IMR-90 (cell line): ENCODE measurements around the gene ARFGEF3. TPM values are rescaled to one million over a fixed set of nuclear protein-coding genes. Genes with fewer than 3 reads are reported as not detected.

ENCODE experiments used
- ATAC-seq: fragments of 200-7000 bp; cut with Tn5 transposase; 2 replicates; pipeline ENCODE4 v1.9.1; 2020; ENCODE audit warnings: low read depth, mild to moderate bottlenecking, moderate library complexity
- BruUV-seq: library from RNA; stranded (reverse); fragments of 400-500 nt; replicated peaks from 2 replicates; lab custom pipeline; 2021; lab: Mats Ljungman, UMichigan
- CTCF ChIA-PET: fragments of 300-600 bp; formaldehyde crosslinking; extraction: SDS; loops from one replicate; lab custom pipeline; 2021; ENCODE audit warnings: antibody characterized with exemption; lab: Yijun Ruan, JAX
- POLR2A ChIA-PET: fragments of 300-600 bp; sonication (Branson Sonifier 250); formaldehyde crosslinking; loops from one replicate; lab custom pipeline; 2022; ENCODE audit warnings: antibody characterized with exemption; ENCODE audit not compliant: unreplicated experiment; lab: Charles Lee
- DNase-seq: peaks from one replicate; pipeline ENCODE4 v3.0.0; 2013
- H2AFZ ChIP-seq: replicated peaks from 2 replicates; pipeline ENCODE3; 2013; ENCODE audit warnings: low read length, mild to moderate bottlenecking; ENCODE audit not compliant: poor library complexity
- H2AK5ac ChIP-seq: 2 replicates; pipeline ENCODE4 v1.6.1; 2013; ENCODE audit warnings: low read depth, low read length, inconsistent platforms
- H2AK9ac ChIP-seq: replicated peaks from 2 replicates; pipeline ENCODE3; 2013; ENCODE audit warnings: mild to moderate bottlenecking, low read depth, low read length, moderate library complexity; ENCODE audit not compliant: poor library complexity
- H2BK120ac ChIP-seq: 2 replicates; pipeline ENCODE4 v1.6.1; 2013; ENCODE audit warnings: low read depth, low read length, inconsistent platforms
- H2BK15ac ChIP-seq: 3 replicates; pipeline ENCODE4 v1.6.1; 2013; ENCODE audit warnings: low read depth, low read length, inconsistent platforms
- H2BK20ac ChIP-seq: 2 replicates; pipeline ENCODE4 v1.6.1; 2013; ENCODE audit warnings: low read depth, mild to moderate bottlenecking, inconsistent platforms, low read length, moderate library complexity
- H2BK5ac ChIP-seq: 2 replicates; pipeline ENCODE4 v1.6.1; 2013; ENCODE audit warnings: mild to moderate bottlenecking, low read depth, low read length, inconsistent platforms; ENCODE audit not compliant: poor library complexity, severe bottlenecking
- H3K14ac ChIP-seq: replicated peaks from 2 replicates; pipeline ENCODE4 v1.6.1; 2013; ENCODE audit warnings: low read depth, low read length, inconsistent platforms
- H3K18ac ChIP-seq: 2 replicates; pipeline ENCODE4 v1.6.1; 2013; ENCODE audit warnings: low read depth, low read length, control low read depth
- H3K23ac ChIP-seq: 2 replicates; pipeline ENCODE4 v1.6.1; 2013; ENCODE audit warnings: low read depth, low read length, inconsistent platforms
- H3K27ac ChIP-seq: 2 replicates; pipeline ENCODE4 v1.5.1; 2013; ENCODE audit warnings: mild to moderate bottlenecking, control low read depth, low read length; ENCODE audit not compliant: insufficient read depth
- H3K27me3 ChIP-seq: 2 replicates; pipeline ENCODE4 v1.6.1; 2013; ENCODE audit warnings: low read length; ENCODE audit not compliant: control insufficient read depth, insufficient read depth
- H3K36me3 ChIP-seq: 2 replicates; pipeline ENCODE4 v1.6.1; 2013; ENCODE audit warnings: low read length, mixed read lengths; ENCODE audit not compliant: control insufficient read depth, insufficient read depth
- H3K4ac ChIP-seq: 2 replicates; pipeline ENCODE4 v1.6.1; 2013; ENCODE audit warnings: low read depth, low read length, inconsistent platforms
- H3K4me1 ChIP-seq: 2 replicates; pipeline ENCODE4 v1.6.1; 2013; ENCODE audit warnings: low read length, mixed read lengths; ENCODE audit not compliant: control insufficient read depth, insufficient read depth
- H3K4me2 ChIP-seq: 2 replicates; pipeline ENCODE4 v1.6.1; 2013; ENCODE audit warnings: low read depth, mild to moderate bottlenecking, control low read depth, low read length, moderate library complexity
- H3K4me3 ChIP-seq: 2 replicates; pipeline ENCODE4 v1.5.1; 2013; ENCODE audit warnings: low read depth, mild to moderate bottlenecking, control low read depth, low read length, moderate library complexity; ENCODE audit not compliant: insufficient read depth
- H3K56ac ChIP-seq: 2 replicates; pipeline ENCODE4 v1.6.1; 2013; ENCODE audit warnings: low read length, inconsistent platforms; ENCODE audit not compliant: insufficient read depth; ENCODE audit errors: extremely low read depth
- H3K79me1 ChIP-seq, 2 experiments: 2 replicates each; pipeline ENCODE4 v1.6.1; 2013; ENCODE audit warnings: low read length in 2 of 2, inconsistent platforms in 1 of 2, low read depth in 1 of 2
- H3K9ac ChIP-seq: 2 replicates; pipeline ENCODE4 v1.6.1; 2013; ENCODE audit warnings: low read depth, low read length, control low read depth
- H3K9me1 ChIP-seq: 2 replicates; pipeline ENCODE4 v1.6.1; 2013; ENCODE audit warnings: low read length, inconsistent platforms; ENCODE audit not compliant: insufficient read depth
- H3K9me3 ChIP-seq: 2 replicates; pipeline ENCODE4 v1.6.1; 2013; ENCODE audit warnings: low read length; ENCODE audit not compliant: control insufficient read depth, insufficient read depth
- H4K20me1 ChIP-seq: 2 replicates; pipeline ENCODE4 v1.6.1; 2013; ENCODE audit warnings: low read length, inconsistent platforms; ENCODE audit not compliant: insufficient read depth
- H4K5ac ChIP-seq: 2 replicates; pipeline ENCODE4 v1.6.1; 2013; ENCODE audit warnings: mild to moderate bottlenecking, low read depth, low read length, control low read depth
- H4K8ac ChIP-seq, 2 experiments: 2 replicates each; pipeline ENCODE4 v1.6.1; 2013; ENCODE audit warnings: low read depth in 2 of 2, low read length in 2 of 2, control low read depth in 1 of 2, inconsistent platforms in 1 of 2
- H4K91ac ChIP-seq: 2 replicates; pipeline ENCODE4 v1.6.1; 2013; ENCODE audit warnings: low read depth, low read length, inconsistent platforms; ENCODE audit not compliant: insufficient read depth
- BHLHE40 ChIP-seq: fragments of 150-350 bp; IDR thresholded peaks from 2 replicates; pipeline ENCODE4 v1.6.1; 2016; ENCODE audit warnings: mild to moderate bottlenecking, low read depth, low read length
- CEBPB ChIP-seq: IDR thresholded peaks from 2 replicates; pipeline ENCODE4 v1.6.1; 2012; ENCODE audit warnings: low read depth, low read length, improper control_type of control experiment
- CHD1 ChIP-seq: IDR thresholded peaks from 2 replicates; pipeline ENCODE4 v1.6.1; 2012; ENCODE audit warnings: low read depth, low read length, improper control_type of control experiment
- CTCF ChIP-seq: conservative IDR thresholded peaks from 2 replicates; pipeline ENCODE4 v1.5.1; 2012; ENCODE audit warnings: mild to moderate bottlenecking, low read depth, low read length, improper control_type of control experiment
- ELK1 ChIP-seq: fragments of 150-350 bp; IDR thresholded peaks from 2 replicates; pipeline ENCODE4 v1.6.1; 2016; ENCODE audit warnings: low read depth, mild to moderate bottlenecking, low read length, moderate library complexity, borderline replicate concordance
- FOS ChIP-seq: fragments of 150-350 bp; IDR thresholded peaks from 2 replicates; pipeline ENCODE4 v1.6.1; 2016; ENCODE audit warnings: low read depth, low read length
- MAFK ChIP-seq: IDR thresholded peaks from 2 replicates; pipeline ENCODE4 v1.6.1; 2012; ENCODE audit warnings: low read depth, low read length, improper control_type of control experiment
- MAZ ChIP-seq: IDR thresholded peaks from 2 replicates; pipeline ENCODE4 v1.6.1; 2012; ENCODE audit warnings: low read depth, mild to moderate bottlenecking, low read length, improper control_type of control experiment, moderate library complexity, borderline replicate concordance
- MXI1 ChIP-seq: IDR thresholded peaks from 2 replicates; pipeline ENCODE4 v1.6.1; 2012; ENCODE audit warnings: low read depth, mild to moderate bottlenecking, low read length, moderate library complexity, borderline replicate concordance
- NFE2L2 ChIP-seq: fragments of 150-350 bp; IDR thresholded peaks from 2 replicates; pipeline ENCODE4 v1.6.1; 2016; ENCODE audit warnings: low read depth, mild to moderate bottlenecking, low read length
- POLR2A ChIP-seq: IDR thresholded peaks from 2 replicates; pipeline ENCODE4 v1.6.1; 2012; ENCODE audit warnings: mild to moderate bottlenecking, low read depth, low read length
- RAD21 ChIP-seq: IDR thresholded peaks from 2 replicates; pipeline ENCODE4 v1.6.1; 2012; ENCODE audit warnings: low read length, improper control_type of control experiment
- RCOR1 ChIP-seq: IDR thresholded peaks from 2 replicates; pipeline ENCODE4 v1.6.1; 2012; ENCODE audit warnings: mild to moderate bottlenecking, low read length, improper control_type of control experiment; ENCODE audit not compliant: insufficient replicate concordance
- RFX5 ChIP-seq: IDR thresholded peaks from 2 replicates; pipeline ENCODE4 v1.8.0; 2012; ENCODE audit warnings: low read depth, mild to moderate bottlenecking, low read length, moderate library complexity
- SMC3 ChIP-seq: fragments of 150-350 bp; IDR thresholded peaks from 2 replicates; pipeline ENCODE4 v1.6.1; 2016; ENCODE audit warnings: low read depth, mild to moderate bottlenecking, antibody characterized with exemption, low read length, moderate library complexity
- USF2 ChIP-seq: fragments of 150-350 bp; IDR thresholded peaks from 2 replicates; pipeline ENCODE4 v1.6.1; 2017; ENCODE audit warnings: mild to moderate bottlenecking, antibody characterized with exemption, low read length, low read depth
- WGBS, 2 experiments: methylation state at CpG; one replicate each; pipeline versions ENCODE4 v1.1.5 to v1.1.7; 2013; ENCODE audit warnings: missing lambda C conversion rate in 2 of 2; ENCODE audit not compliant: insufficient read length in 1 of 2; ENCODE audit errors: extremely low coverage in 2 of 2; 5-methylcytosine and 5-hydroxymethylcytosine counted together
- dilution Hi-C: fragments of 300-500 bp; cut with HindIII; formaldehyde crosslinking; loops from one replicate; pipeline ENCODE4 v1.14.3; 2018; ENCODE audit warnings: low sequenced_read_pairs; ENCODE audit not compliant: unreplicated experiment
- in situ Hi-C: fragments of 300-500 bp; cut with MboI; formaldehyde crosslinking; loops from 3 replicates; pipeline ENCODE4 v1.14.3; 2019; ENCODE audit warnings: low sequenced_read_pairs, inconsistent platforms, mixed read lengths
- intact Hi-C: fragments of 100-400 bp; cut with micrococcal nuclease; formaldehyde crosslinking; loops from 2 replicates; pipeline ENCODE4 v1.10.0; 2022
- polyA plus RNA-seq, 3 experiments: library from polyadenylated mRNA; depleted of rRNA; stranded (reverse); fragments of >200 nt; gene quantifications; 2 replicates each; pipeline ENCODE4 v1.2.3, GENCODE V29; 2012; ENCODE audit warnings: low replicate concordance in 1 of 3
- total RNA-seq: library from RNA; depleted of rRNA; stranded (reverse); fragments of >200 nt; gene quantifications from 2 replicates; pipeline ENCODE4 v1.2.3, GENCODE V29; 2012

The ARFGEF3 gene
- total and polyA plus RNA-seq, 2 of the 4 experiments (the other 2 are of a cell fraction): under 0.01 to 0.02 TPM

DNA sequence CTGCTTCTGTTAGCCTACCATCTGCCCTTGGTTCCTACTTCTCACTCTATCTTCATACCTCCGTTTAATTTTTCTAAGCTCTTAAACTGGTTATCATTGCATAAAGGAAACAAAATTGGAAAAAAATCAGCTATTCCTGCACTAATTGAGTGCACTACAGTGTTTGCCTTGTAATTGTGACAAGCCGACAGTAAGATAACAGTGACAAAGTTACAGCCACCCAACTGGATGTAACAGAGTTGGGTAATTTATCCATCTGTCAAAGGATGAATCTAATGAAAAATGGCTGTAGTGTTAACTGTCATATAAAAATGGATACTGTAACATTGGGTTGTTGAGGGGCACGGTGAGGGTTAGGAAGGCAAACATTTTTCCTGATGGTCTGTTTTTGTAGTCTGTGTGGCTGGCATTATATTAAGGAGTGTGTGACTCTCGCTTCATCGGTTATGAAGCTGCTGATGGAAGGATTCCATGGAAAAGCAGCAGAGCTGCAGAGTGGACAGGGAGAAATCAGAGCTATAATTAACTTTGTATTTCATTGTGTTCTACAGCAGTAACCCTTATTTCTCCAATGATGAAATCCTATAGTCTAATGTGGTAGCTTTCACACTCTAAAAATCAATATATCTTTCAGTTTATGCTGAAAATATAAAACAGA is 43.8 kb downstream of the ARFGEF3 start:
- H3K4ac ChIP-seq: no peak overlapping the region
- intact Hi-C loops: no loop called here
- no peak for TF ChIP-seq FOS
- no peak for TF ChIP-seq BHLHE40
- TF ChIP-seq RAD21: no peak
- TF ChIP-seq USF2: no peak
- no peak for TF ChIP-seq CEBPB
- no peak for TF ChIP-seq CTCF
- TF ChIP-seq SMC3: no peak
- TF ChIP-seq MAZ: no peak
- no peak for TF ChIP-seq CHD1
- no peak for TF ChIP-seq MAFK
- no peak for TF ChIP-seq POLR2A
- no peak for TF ChIP-seq MXI1
- TF ChIP-seq ELK1: no peak
- TF ChIP-seq RCOR1: no peak
- TF ChIP-seq NFE2L2: no peak
- no peak for TF ChIP-seq RFX5
- no peak overlapping the region for H3K23ac ChIP-seq
- ChIA-PET POLR2A (no interaction called here), CTCF (interaction anchor here (0.6 kb wide), 1 partner anchor 10 kb away, joined by 3 read pairs; no protein-coding TSS in a partner anchor)
- H3K14ac ChIP-seq: no peak overlapping the region
- no peak overlapping the region for H2AFZ ChIP-seq
- H2BK5ac ChIP-seq: no peak overlapping the region
- no peaks in the 10 kb centered on the region for H3K79me1 ChIP-seq
- H3K27me3 ChIP-seq: peaks cover 3% of the 10 kb centered on the region; the same call in 1 of the 2 replicates
- H3K56ac ChIP-seq: no peak overlapping the region
- BruUV-seq: no TSS peak
- H3K27ac ChIP-seq: no peak overlapping the region
- H3K4me1 ChIP-seq: no peaks in the 10 kb centered on the region
- DNase-seq: no peak
- H2BK20ac ChIP-seq: no peak overlapping the region
- no peak for ATAC-seq
- H4K20me1 ChIP-seq: no peaks in the 10 kb centered on the region
- in situ Hi-C loops: no loop called here
- no peak overlapping the region for H2AK5ac ChIP-seq
- no peak overlapping the region for H3K4me3 ChIP-seq
- no peak overlapping the region for H2AK9ac ChIP-seq
- H4K91ac ChIP-seq: no peak overlapping the region
- no peaks in the 10 kb centered on the region for H3K36me3 ChIP-seq
- H4K5ac ChIP-seq: no peak overlapping the region
- no peak overlapping the region for H4K8ac ChIP-seq
- no peaks in the 10 kb centered on the region for H3K9me3 ChIP-seq
- H2BK120ac ChIP-seq: no peak overlapping the region
- no peaks in the 10 kb centered on the region for H3K9me1 ChIP-seq
- WGBS, 2 experiments: 17% methylated on average over 1 of the region's 5 CpGs; no CpG with 5 or more reads in 1 of the 2 experiments
- H2BK15ac ChIP-seq: no peak overlapping the region
- no peak overlapping the region for H3K18ac ChIP-seq
- no peak overlapping the region for H3K9ac ChIP-seq
- no peak overlapping the region for H3K4me2 ChIP-seq
- dilution Hi-C loops: no loop called here
